GM19324 (cell line): Measurements from ENCODE around the gene SELENOW.
"Not testable (repeated sequence)": the region's sequence is repeated elsewhere in the genome, so short reads cannot be mapped to it uniquely, and the experiment has no call there.

Experiments
- ATAC-seq: cut with Tn5 transposase; IDR thresholded peaks from one replicate; pipeline ENCODE4 v1.9.1; 2021; ENCODE audit warnings: mild to moderate bottlenecking, moderate library complexity; ENCODE audit not compliant: unreplicated experiment, low FRiP score

Gene SELENOW

GRCh38 chr19:47818221-47818620 is 39.7 kb downstream of the SELENOW start:
- ATAC-seq, result not testable (repeated sequence)

DNA sequence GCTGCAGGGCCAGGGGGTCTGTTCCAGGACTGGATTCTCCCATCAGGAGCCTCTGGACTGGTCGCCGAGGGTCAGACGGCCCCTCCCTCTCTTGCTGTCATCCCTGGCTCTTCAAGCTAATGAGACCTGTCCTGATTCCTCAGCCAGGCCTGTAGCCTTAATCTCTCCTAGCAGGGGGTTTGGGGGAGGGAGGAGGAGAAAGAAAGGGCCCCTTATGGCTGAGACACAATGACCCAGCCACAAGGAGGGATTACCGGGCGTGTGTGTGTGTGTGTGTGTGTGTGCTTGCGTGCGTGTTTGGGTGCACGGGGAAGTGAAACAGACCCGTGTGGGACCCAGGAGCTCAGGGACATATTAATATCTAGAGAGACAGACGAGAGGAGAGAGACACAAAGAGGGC is 41.4 kb downstream of the SELENOW start:
- no peak for ATAC-seq

DNA sequence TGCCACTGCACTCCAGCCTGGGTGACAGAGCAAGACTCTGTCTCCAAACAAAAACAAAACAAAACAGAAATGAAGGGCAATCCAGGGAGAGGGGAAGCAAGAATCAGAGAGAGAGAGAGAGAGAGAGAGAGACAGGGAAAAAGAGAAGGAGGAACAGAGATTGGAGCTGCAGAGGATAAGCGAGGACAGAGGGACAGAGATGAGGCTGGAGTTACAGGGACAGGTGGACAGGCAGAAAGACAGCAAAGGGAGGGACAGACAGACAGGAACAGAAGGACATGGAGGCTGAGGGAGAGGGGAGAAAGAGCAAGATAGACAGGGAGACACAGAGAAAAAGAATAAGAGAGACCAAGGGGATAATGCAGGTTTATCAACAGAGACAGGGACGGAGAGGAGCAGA is 41.9 kb downstream of the SELENOW start:
- ATAC-seq, result no peak

DNA sequence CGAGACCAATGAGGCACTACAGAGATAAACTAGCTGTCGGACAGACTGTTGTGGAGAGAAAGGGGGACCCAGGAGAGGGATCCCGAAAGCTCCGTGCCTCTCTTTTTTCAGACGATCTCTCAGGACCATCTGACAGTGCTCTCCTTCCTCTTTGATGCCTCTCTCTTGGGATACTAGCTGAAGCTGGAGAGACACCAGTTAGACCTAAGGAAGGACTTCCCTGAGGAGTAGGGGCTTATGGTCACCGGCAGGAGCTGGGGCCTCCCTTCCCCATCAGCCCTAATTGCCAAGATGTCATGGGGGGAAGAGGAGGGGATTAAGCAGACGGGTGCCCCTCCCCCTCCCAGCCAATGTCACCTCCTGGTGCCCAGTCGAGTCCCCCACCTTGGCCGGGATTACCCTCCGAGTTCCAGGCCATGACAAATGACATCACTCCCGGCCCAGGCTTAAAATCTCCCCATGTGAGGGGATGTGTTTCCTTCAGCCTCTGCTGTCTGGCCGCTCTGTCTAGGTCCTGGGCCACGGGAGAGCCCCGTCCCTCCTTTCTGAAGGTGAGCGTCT is 43.0 kb downstream of the SELENOW start, which contains the start of gene CRX:
Gene CRX (plus strand): TSS at position 478 of the 561 bp plus-strand sequence. CDS start 12,507 bp downstream, outside the sequence.
- ATAC-seq, result no peak

GRCh38 chr19:47824396-47824795 is 45.9 kb downstream of the SELENOW start:
- no peak for ATAC-seq

- no peak for ATAC-seq
Measured at GRCh38 chr19:47826800-47827199, 48.3 kb downstream of the SELENOW start.

DNA sequence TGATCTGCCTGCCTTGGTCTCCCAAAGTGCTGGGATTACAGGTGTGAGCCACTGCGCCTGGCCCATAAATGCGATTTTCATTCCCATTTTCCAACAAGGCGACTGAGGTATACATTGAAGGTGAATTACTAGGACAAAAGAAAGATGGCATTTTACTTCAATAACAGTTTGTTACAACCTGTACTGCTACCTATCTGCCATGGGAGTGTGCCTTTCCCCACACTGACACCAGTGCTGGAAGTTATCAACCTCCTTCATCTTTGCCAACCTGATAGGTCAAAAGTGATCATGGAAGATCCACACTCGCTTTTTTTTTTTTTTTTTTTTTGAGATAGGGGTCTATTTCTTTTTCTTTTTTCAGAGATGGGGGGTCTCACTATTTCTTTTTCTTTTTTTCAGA is 54.2 kb downstream of the SELENOW start:
- no peak for ATAC-seq
